A673 (cell line): ENCODE results near the gene HACD2. TPM values are rescaled to one million over a fixed set of nuclear protein-coding genes. Genes with fewer than 3 reads are reported as not detected.
A peak's percentile ranks its signal among the peaks of the same experiment; 100 is the strongest.

Experiments used
- BruUV-seq: library from RNA; stranded (reverse); fragments of 400-500 nt; replicated peaks from 2 replicates; lab custom pipeline; 2021; lab: Mats Ljungman, UMichigan
- CTCF ChIA-PET: fragments of 300-600 bp; sonication (Branson Sonifier 250); formaldehyde crosslinking; loops from one replicate; lab custom pipeline; 2022; ENCODE audit warnings: antibody characterized with exemption; lab: Charles Lee
- POLR2A ChIA-PET: fragments of 300-600 bp; sonication (Branson Sonifier 250); formaldehyde crosslinking; loops from one replicate; lab custom pipeline; 2022; ENCODE audit warnings: antibody characterized with exemption; ENCODE audit not compliant: low non-redundant PET; lab: Charles Lee
- DNase-seq: peaks from one replicate; pipeline ENCODE4 v3.0.0-alpha.2; 2015; ENCODE audit warnings: low spot score
- H3K27ac ChIP-seq: fragments of 200-600 bp; sonication (generic); 2 replicates; pipeline ENCODE4 v1.5.1; 2016; ENCODE audit warnings: mixed run types, low read depth, mild to moderate bottlenecking, mixed read lengths, antibody characterized with exemption, low read length; ENCODE audit not compliant: poor library complexity, severe bottlenecking
- H3K27me3 ChIP-seq: fragments of 200-600 bp; sonication (generic); replicated peaks from 2 replicates; pipeline ENCODE4 v1.6.1; 2017; ENCODE audit warnings: mixed run types, low read depth, mild to moderate bottlenecking, mixed read lengths, antibody characterized with exemption, low read length; ENCODE audit not compliant: insufficient read depth, poor library complexity
- H3K36me3 ChIP-seq: fragments of 200-600 bp; sonication (generic); 2 replicates; pipeline ENCODE4 v1.6.1; 2016; ENCODE audit warnings: mixed run types, mild to moderate bottlenecking, mixed read lengths, antibody characterized with exemption, low read length; ENCODE audit not compliant: insufficient read depth, poor library complexity, severe bottlenecking
- H3K4me1 ChIP-seq: fragments of 200-600 bp; sonication (generic); 2 replicates; pipeline ENCODE4 v1.6.1; 2017; ENCODE audit warnings: mixed run types, mild to moderate bottlenecking, mixed read lengths, antibody characterized with exemption, low read length; ENCODE audit not compliant: insufficient read depth, poor library complexity, severe bottlenecking
- H3K4me3 ChIP-seq: fragments of 200-600 bp; sonication (generic); 2 replicates; pipeline ENCODE4 v1.5.1; 2016; ENCODE audit warnings: low read depth, mixed run types, mild to moderate bottlenecking, mixed read lengths, low read length; ENCODE audit not compliant: poor library complexity, severe bottlenecking
- H3K9me3 ChIP-seq: fragments of 200-600 bp; sonication (generic); 2 replicates; pipeline ENCODE4 v1.6.1; 2016; ENCODE audit warnings: mixed run types, low read depth, mild to moderate bottlenecking, mixed read lengths, antibody characterized with exemption, low read length; ENCODE audit not compliant: poor library complexity, severe bottlenecking
- EZH2 ChIP-seq: fragments of 200-600 bp; sonication (generic); IDR thresholded peaks from 2 replicates; pipeline ENCODE4 v1.6.1; 2017; ENCODE audit warnings: borderline replicate concordance, low read depth, mild to moderate bottlenecking, mixed read lengths, antibody characterized with exemption, low read length; ENCODE audit not compliant: poor library complexity, severe bottlenecking
- intact Hi-C: fragments of 100-400 bp; cut with micrococcal nuclease; formaldehyde crosslinking; loops from one replicate; pipeline ENCODE4 v1.10.0; 2022; ENCODE audit not compliant: unreplicated experiment
- total RNA-seq: library from RNA; stranded (reverse); gene quantifications from 2 replicates; pipeline ENCODE4 v1.2.3, GENCODE V29; 2021
- TF ChIP-seq, protein P1 (sequence below): fragments of 300-800, 200-600 bp; sonication (generic); conservative IDR thresholded peaks from 2 replicates; pipeline ENCODE4 v1.5.1; 2017; ENCODE audit warnings: low read depth, mild to moderate bottlenecking, antibody characterized with exemption, low read length, moderate library complexity, mixed read lengths

The HACD2 gene
- total RNA-seq, 1 experiment from 2014 or later = 49.3 TPM

GRCh38 chr3:123582315-123582714, 2.5 kb downstream of the HACD2 start:
- Histone ChIP-seq H3K27ac (no peak overlapping the region), H3K4me1 (peaks cover 21% of the 10 kb centered on the region), H3K4me3 (no peak overlapping the region), H3K9me3 (no peaks in the 10 kb centered on the region), H3K36me3 (peaks cover 35% of the 10 kb centered on the region), H3K27me3 (no peaks in the 10 kb centered on the region)
- POLR2A ChIA-PET = interaction anchor here (0.5 kb wide), 1 partner anchor 430 kb away, joined by 10 read pairs; no protein-coding TSS in a partner anchor
- DNase-seq = no peak
- intact Hi-C loops = no loop called here
- no TSS peak for BruUV-seq
- TF ChIP-seq EZH2 = no peak
- TF ChIP-seq, protein P1, sequence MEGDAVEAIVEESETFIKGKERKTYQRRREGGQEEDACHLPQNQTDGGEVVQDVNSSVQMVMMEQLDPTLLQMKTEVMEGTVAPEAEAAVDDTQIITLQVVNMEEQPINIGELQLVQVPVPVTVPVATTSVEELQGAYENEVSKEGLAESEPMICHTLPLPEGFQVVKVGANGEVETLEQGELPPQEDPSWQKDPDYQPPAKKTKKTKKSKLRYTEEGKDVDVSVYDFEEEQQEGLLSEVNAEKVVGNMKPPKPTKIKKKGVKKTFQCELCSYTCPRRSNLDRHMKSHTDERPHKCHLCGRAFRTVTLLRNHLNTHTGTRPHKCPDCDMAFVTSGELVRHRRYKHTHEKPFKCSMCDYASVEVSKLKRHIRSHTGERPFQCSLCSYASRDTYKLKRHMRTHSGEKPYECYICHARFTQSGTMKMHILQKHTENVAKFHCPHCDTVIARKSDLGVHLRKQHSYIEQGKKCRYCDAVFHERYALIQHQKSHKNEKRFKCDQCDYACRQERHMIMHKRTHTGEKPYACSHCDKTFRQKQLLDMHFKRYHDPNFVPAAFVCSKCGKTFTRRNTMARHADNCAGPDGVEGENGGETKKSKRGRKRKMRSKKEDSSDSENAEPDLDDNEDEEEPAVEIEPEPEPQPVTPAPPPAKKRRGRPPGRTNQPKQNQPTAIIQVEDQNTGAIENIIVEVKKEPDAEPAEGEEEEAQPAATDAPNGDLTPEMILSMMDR = no peak
- CTCF ChIA-PET = no interaction called here

DNA sequence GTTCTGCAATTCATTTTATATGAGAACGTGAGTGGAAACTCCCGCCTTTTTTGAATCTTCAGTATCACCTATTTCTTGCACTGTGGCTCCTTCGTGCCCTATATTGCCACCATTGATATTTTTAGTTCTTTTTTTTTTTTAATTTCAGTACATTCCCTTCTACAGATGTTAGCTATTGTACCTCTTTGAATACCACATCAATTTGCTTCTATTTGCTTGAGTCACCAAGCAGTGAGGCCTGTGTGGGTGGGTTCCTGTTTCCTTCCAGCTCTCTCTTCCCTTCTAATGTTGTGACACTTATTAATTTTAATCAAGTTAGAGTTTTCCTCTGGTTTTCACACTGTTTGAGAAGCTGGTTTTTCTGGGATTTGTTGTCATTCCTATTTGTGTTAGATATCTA, 8.7 kb downstream of the HACD2 start:
- no TSS peak for BruUV-seq
- Histone ChIP-seq H3K9me3 (no peaks in the 10 kb centered on the region), H3K36me3 (peaks cover 26% of the 10 kb centered on the region), H3K27ac (peak overlapping the region; percentile 40), H3K4me3 (no peak overlapping the region), H3K4me1 (peaks cover 5% of the 10 kb centered on the region), H3K27me3 (no peaks in the 10 kb centered on the region)
- ChIA-PET POLR2A (no interaction called here), CTCF (no interaction called here)
- intact Hi-C loops = no loop called here
- DNase-seq = no peak
- TF ChIP-seq, protein P1 = no peak
- TF ChIP-seq EZH2 = no peak

DNA sequence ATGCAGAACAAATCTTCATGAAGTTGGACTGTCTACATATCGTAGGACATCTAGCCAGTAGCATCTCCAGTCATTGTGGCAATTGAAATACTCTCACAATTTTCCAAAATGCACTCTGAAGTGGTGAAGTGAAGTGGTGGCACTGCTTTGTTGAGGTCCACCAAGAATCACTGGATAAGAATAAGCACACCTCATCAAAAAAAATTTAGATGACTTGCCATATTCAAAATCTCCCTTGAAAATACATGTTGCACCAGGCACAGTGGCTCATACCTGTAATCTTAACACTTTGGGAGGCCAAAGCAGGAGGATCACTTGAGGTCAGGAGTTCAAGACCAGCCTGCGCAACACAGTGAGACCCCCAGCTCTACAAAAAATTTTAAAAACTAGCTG, 12.9 kb downstream of the HACD2 start:
- CTCF ChIA-PET = no interaction called here
- Histone ChIP-seq H3K4me1 (peaks cover 5% of the 10 kb centered on the region), H3K4me3 (no peak overlapping the region), H3K36me3 (no peaks in the 10 kb centered on the region), H3K27me3 (no peaks in the 10 kb centered on the region), H3K27ac (no peak overlapping the region), H3K9me3 (no peaks in the 10 kb centered on the region)
- TF ChIP-seq, protein P1 = no peak
- TF ChIP-seq EZH2 = no peak
- DNase-seq = no peak
- no TSS peak for BruUV-seq
- POLR2A ChIA-PET = no interaction called here
- intact Hi-C loops = no loop called here
